Hematopoietic multipotent progenitor cell (in vitro differentiated cells): ENCODE results near the gene MAMSTR. TPM values are rescaled to one million over a fixed set of nuclear protein-coding genes. Genes with fewer than 3 reads are reported as not detected.
"Not testable (repeated sequence)": the region's sequence is repeated elsewhere in the genome, so short reads cannot be mapped to it uniquely, and the experiment has no call there.

ENCODE experiments used
- DNase-seq, 3 donors: peaks; one replicate each; pipeline ENCODE4 v3.0.0-alpha.2; 2011 to 2015; ENCODE audit warnings: low read depth in 2 of 3, low spot score in 2 of 3
- total RNA-seq: library from RNA; depleted of rRNA; stranded (reverse); fragments of >200 nt; gene quantifications from one replicate; pipeline ENCODE4 v1.2.3, GENCODE V29; 2012

MAMSTR gene
- 1.1 TPM for total RNA-seq

- DNase-seq, result no peak
Measured at GRCh38 chr19:48719263-48720171, at the start of gene MAMSTR. MAMSTR (minus strand) TSS chr19:48719725; CDS start chr19:48719031, 694 bp downstream.

- no peak for DNase-seq
Measured at GRCh38 chr19:48768994-48769713, 49.6 kb upstream of the MAMSTR start.

- DNase-seq, result not testable (repeated sequence)
Measured at GRCh38 chr19:48768171-48768753, 48.7 kb upstream of the MAMSTR start.

- DNase-seq, result not testable (repeated sequence)
Measured at GRCh38 chr19:48765816-48766215, 46.3 kb upstream of the MAMSTR start.

GRCh38 chr19:48760504-48761205, 41.1 kb upstream of the MAMSTR start:
- no peak for DNase-seq

GRCh38 chr19:48757741-48758144, 38.2 kb upstream of the MAMSTR start:
- no peak for DNase-seq

- DNase-seq, result no peak
Measured at GRCh38 chr19:48757089-48757675, 37.7 kb upstream of the MAMSTR start.

GRCh38 chr19:48756686-48757085, 37.2 kb upstream of the MAMSTR start:
- no peak for DNase-seq

GRCh38 chr19:48756212-48756611, 36.7 kb upstream of the MAMSTR start:
- DNase-seq, result no peak

- DNase-seq, result no peak
Measured at GRCh38 chr19:48755787-48756186, 36.3 kb upstream of the MAMSTR start.

GRCh38 chr19:48755084-48755641, 35.6 kb upstream of the MAMSTR start, which contains the start of gene FGF21:
FGF21 (plus strand) TSS chr19:48755524; CDS start chr19:48756237, 713 bp downstream.
- no peak for DNase-seq

- DNase-seq, result no peak
Measured at GRCh38 chr19:48752496-48753365, 33.2 kb upstream of the MAMSTR start, which contains the start of gene FUT1. FUT1 (minus strand) TSS chr19:48752641; CDS start chr19:48751281, 1,360 bp downstream.

- DNase-seq, result peak in 1 of 3 donors; percentile 50
Measured at GRCh38 chr19:48751845-48752495, 32.4 kb upstream of the MAMSTR start.

- DNase-seq, result no peak
Measured at GRCh38 chr19:48750771-48751504, 31.4 kb upstream of the MAMSTR start.

- no peak for DNase-seq
Measured at GRCh38 chr19:48750351-48750750, 30.8 kb upstream of the MAMSTR start.

- no peak for DNase-seq
Measured at GRCh38 chr19:48749571-48750198, 30.2 kb upstream of the MAMSTR start.
